Liver (tissue), 9 donors: ENCODE data around the gene CSF2. TPM values are rescaled to one million over a fixed set of nuclear protein-coding genes. Genes with fewer than 3 reads are reported as not detected.

ENCODE experiments used
- DNase-seq: peaks from one replicate; pipeline ENCODE4 v3.0.0-alpha.2; 2017; ENCODE audit warnings: low spot score
- H3K27ac ChIP-seq, 2 donors: one replicate each; pipeline ENCODE4 v1.7.0; 2013; ENCODE audit warnings: inconsistent platforms in 2 of 2, low read length in 2 of 2, control low read depth in 1 of 2, low read depth in 1 of 2, mild to moderate bottlenecking in 1 of 2
- H3K27me3 ChIP-seq, 4 donors: one replicate each; pipeline versions ENCODE4 v1.6.1 to v1.7.0; 2013; ENCODE audit warnings: low read length in 3 of 4, inconsistent platforms in 1 of 4, mild to moderate bottlenecking in 1 of 4, moderate library complexity in 1 of 4; ENCODE audit not compliant: control insufficient read depth in 4 of 4, insufficient read depth in 4 of 4
- H3K36me3 ChIP-seq, 4 donors: one replicate each; pipeline versions ENCODE4 v1.6.1 to v1.7.0; 2013; ENCODE audit warnings: low read length in 3 of 4, mild to moderate bottlenecking in 3 of 4, low read depth in 1 of 4, moderate library complexity in 1 of 4; ENCODE audit not compliant: control insufficient read depth in 4 of 4, insufficient read depth in 3 of 4
- H3K4me1 ChIP-seq, 4 donors: one replicate each; pipeline versions ENCODE4 v1.6.1 to v1.7.0; 2013; ENCODE audit warnings: low read length in 3 of 4, mild to moderate bottlenecking in 3 of 4, moderate library complexity in 1 of 4; ENCODE audit not compliant: control insufficient read depth in 4 of 4, insufficient read depth in 4 of 4
- H3K4me3 ChIP-seq, 3 donors: one replicate each; pipeline versions ENCODE4 v1.6.1 to v1.7.0; 2013; ENCODE audit warnings: low read length in 3 of 3, control low read depth in 1 of 3, low read depth in 1 of 3, mild to moderate bottlenecking in 1 of 3
- H3K9ac ChIP-seq, 2 donors: one replicate each; pipeline ENCODE4 v1.7.0; 2013; ENCODE audit warnings: low read length in 2 of 2, mild to moderate bottlenecking in 2 of 2, moderate library complexity in 2 of 2, control low read depth in 1 of 2, low read depth in 1 of 2
- H3K9me3 ChIP-seq, 4 donors: one replicate each; pipeline versions ENCODE4 v1.6.1 to v1.7.0; 2013; ENCODE audit warnings: low read length in 3 of 4; ENCODE audit not compliant: control insufficient read depth in 4 of 4
- EGR1 ChIP-seq, 2 donors: IDR thresholded peaks; 2 replicates each; pipeline ENCODE4 v1.6.1; 2016 to 2018; ENCODE audit warnings: antibody characterized with exemption in 2 of 2, low read depth in 2 of 2
- FOXA1 ChIP-seq: IDR thresholded peaks from 2 replicates; pipeline ENCODE4 v1.6.1; 2016; ENCODE audit warnings: antibody characterized with exemption
- FOXA2 ChIP-seq: IDR thresholded peaks from 2 replicates; pipeline ENCODE4 v1.6.1; 2016; ENCODE audit warnings: antibody characterized with exemption
- GABPA ChIP-seq, 2 donors: IDR thresholded peaks in 1 of 2; conservative IDR thresholded peaks in 1 of 2; 2 replicates each; pipeline ENCODE4 v1.6.1; 2016; ENCODE audit warnings: antibody characterized with exemption in 2 of 2, mild to moderate bottlenecking in 1 of 2, moderate library complexity in 1 of 2
- HNF4A ChIP-seq, 2 donors: conservative IDR thresholded peaks; 2 replicates each; pipeline ENCODE4 v1.6.1; 2016; ENCODE audit warnings: antibody characterized with exemption in 2 of 2, mild to moderate bottlenecking in 2 of 2
- HNF4G ChIP-seq: IDR thresholded peaks from 2 replicates; pipeline ENCODE4 v1.6.1; 2016; ENCODE audit warnings: antibody characterized with exemption
- JUND ChIP-seq, 2 donors: IDR thresholded peaks; 2 replicates each; pipeline ENCODE4 v1.6.1; 2016; ENCODE audit warnings: antibody characterized with exemption in 2 of 2
- NR2F2 ChIP-seq: IDR thresholded peaks from 2 replicates; pipeline ENCODE4 v1.6.1; 2016; ENCODE audit warnings: antibody characterized with exemption
- RAD21 ChIP-seq, 2 donors: IDR thresholded peaks; 2 replicates each; pipeline ENCODE4 v1.6.1; 2016; ENCODE audit warnings: antibody characterized with exemption in 2 of 2, mild to moderate bottlenecking in 2 of 2
- RXRA ChIP-seq, 2 donors: IDR thresholded peaks; 2 replicates each; pipeline ENCODE4 v1.6.1; 2017 to 2018; ENCODE audit warnings: antibody characterized with exemption in 2 of 2, mild to moderate bottlenecking in 1 of 2
- SP1 ChIP-seq: IDR thresholded peaks from 2 replicates; pipeline ENCODE4 v1.6.1; 2018; ENCODE audit warnings: antibody characterized with exemption, mild to moderate bottlenecking
- TAF1 ChIP-seq: conservative IDR thresholded peaks from 2 replicates; pipeline ENCODE4 v1.6.1; 2016; ENCODE audit warnings: antibody characterized with exemption, mild to moderate bottlenecking
- YY1 ChIP-seq: IDR thresholded peaks from 2 replicates; pipeline ENCODE4 v1.6.1; 2016; ENCODE audit warnings: antibody characterized with exemption, mild to moderate bottlenecking
- WGBS: extraction: QIAGEN DNeasy Blood & Tissue Kit; methylation state at CpG from one replicate; pipeline ENCODE4 v1.1.7; 2013; 5-methylcytosine and 5-hydroxymethylcytosine counted together
- polyA plus RNA-seq, 2 donors: library from polyadenylated mRNA; stranded (reverse) in 1 of 2; unstranded in 1 of 2; fragments of 200-250 nt in 1 of 2; fragments of >200 nt in 1 of 2; fragmentation: Nextera tagmentation in 1 of 2; extraction: Ambion mirVana in 1 of 2; gene quantifications; one replicate each; pipeline versions ENCODE4 v1.2.1 to v1.2.3, GENCODE V29; 2013 to 2015
- total RNA-seq, 2 donors: library from RNA; depleted of rRNA; stranded (reverse); fragments of >200 nt; gene quantifications; one replicate each; pipeline ENCODE4 v1.2.3, GENCODE V29; 2014
- TF ChIP-seq, protein P1 (sequence below): IDR thresholded peaks from 2 replicates; pipeline ENCODE4 v1.6.1; 2016; ENCODE audit warnings: antibody characterized with exemption
- TF ChIP-seq, protein P2 (sequence below): IDR thresholded peaks from 2 replicates; pipeline ENCODE4 v1.6.1; 2016; ENCODE audit warnings: antibody characterized with exemption
- TF ChIP-seq, protein P3 (sequence below): IDR thresholded peaks from 2 replicates; pipeline ENCODE4 v1.6.1; 2016; ENCODE audit warnings: antibody characterized with exemption, mild to moderate bottlenecking
- TF ChIP-seq, protein P4 (sequence below): fragments of 150-350 bp; IDR thresholded peaks from 2 replicates; pipeline ENCODE4 v1.5.1; 2017; ENCODE audit warnings: improper control_type of control experiment, low read depth, low read length; ENCODE audit not compliant: missing input control
- TF ChIP-seq, protein P5 (sequence below): IDR thresholded peaks from 2 replicates; pipeline ENCODE4 v1.6.1; 2016; ENCODE audit warnings: antibody characterized with exemption
- donor health status: healthy.
- donor health status: healthy.
- donor health status: healthy.
- donor health status: healthy.
- donor health status: healthy.

The CSF2 gene
- total and polyA plus RNA-seq, 4 donors: not detected

DNA sequence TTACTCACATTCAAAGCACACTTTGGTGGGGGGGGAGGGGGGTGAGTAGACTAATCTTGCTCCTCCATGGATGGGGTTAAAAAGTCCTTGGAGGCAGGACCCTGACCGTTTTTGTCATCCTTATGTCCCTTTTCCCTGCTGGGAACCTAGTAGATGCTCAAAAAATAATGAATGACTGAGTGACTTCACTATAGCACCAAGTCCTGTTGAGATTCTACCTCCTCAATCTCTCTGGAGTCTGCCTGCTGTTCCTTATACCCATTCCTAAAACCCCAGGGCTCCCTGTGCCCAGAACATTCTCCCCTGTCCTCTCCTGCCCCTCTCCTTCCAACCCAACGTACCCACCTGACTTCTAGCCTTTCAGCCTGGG is 2.3 kb upstream of the CSF2 start (continued):
- no peak for TF ChIP-seq FOXA1
- TF ChIP-seq, protein P1, sequence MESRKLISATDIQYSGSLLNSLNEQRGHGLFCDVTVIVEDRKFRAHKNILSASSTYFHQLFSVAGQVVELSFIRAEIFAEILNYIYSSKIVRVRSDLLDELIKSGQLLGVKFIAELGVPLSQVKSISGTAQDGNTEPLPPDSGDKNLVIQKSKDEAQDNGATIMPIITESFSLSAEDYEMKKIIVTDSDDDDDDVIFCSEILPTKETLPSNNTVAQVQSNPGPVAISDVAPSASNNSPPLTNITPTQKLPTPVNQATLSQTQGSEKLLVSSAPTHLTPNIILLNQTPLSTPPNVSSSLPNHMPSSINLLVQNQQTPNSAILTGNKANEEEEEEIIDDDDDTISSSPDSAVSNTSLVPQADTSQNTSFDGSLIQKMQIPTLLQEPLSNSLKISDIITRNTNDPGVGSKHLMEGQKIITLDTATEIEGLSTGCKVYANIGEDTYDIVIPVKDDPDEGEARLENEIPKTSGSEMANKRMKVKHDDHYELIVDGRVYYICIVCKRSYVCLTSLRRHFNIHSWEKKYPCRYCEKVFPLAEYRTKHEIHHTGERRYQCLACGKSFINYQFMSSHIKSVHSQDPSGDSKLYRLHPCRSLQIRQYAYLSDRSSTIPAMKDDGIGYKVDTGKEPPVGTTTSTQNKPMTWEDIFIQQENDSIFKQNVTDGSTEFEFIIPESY: no peak
- TF ChIP-seq YY1: no peak
- TF ChIP-seq RAD21 (IDR thresholded peaks at IDR 0.05): no peak
- no peak for TF ChIP-seq EGR1 (IDR thresholded peaks at IDR 0.05; ENCODE audit: low read depth in 2 of 2)
- no peak for TF ChIP-seq HNF4G
- TF ChIP-seq GABPA (IDR thresholded peaks at IDR 0.05 in 1 of 2, conservative IDR thresholded peaks at IDR 0.05 in 1 of 2): no peak
- TF ChIP-seq, protein P2, sequence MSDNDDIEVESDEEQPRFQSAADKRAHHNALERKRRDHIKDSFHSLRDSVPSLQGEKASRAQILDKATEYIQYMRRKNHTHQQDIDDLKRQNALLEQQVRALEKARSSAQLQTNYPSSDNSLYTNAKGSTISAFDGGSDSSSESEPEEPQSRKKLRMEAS: no peak

DNA sequence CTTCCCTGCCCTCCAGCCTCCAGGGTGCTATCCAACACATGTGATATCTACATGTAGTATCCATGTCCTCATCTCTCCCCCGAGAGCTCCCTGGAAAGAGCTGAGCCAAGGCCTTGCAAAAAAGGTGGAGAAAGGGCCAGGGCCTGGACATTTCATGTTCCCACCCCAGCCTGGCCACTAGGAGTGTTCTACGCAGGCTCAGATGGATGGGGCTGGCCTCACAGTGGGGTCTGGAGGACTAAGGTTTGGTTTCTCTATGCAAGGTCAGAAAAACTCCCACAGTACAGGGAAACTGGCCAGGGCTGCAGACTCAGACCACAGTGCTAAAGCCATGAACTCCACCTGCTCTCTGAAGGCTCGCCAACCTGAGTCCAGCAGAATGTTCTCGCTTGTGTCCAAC is 1.5 kb upstream of the CSF2 start:
- Histone ChIP-seq H3K27ac (no peak overlapping the region), H3K36me3 (no peaks in the 10 kb centered on the region), H3K9ac (no peak overlapping the region), H3K4me3 (no peak overlapping the region), H3K9me3 (no peaks in the 10 kb centered on the region), H3K27me3 (no peaks in the 10 kb centered on the region), H3K4me1 (no peaks in the 10 kb centered on the region)
- TF ChIP-seq RAD21 (IDR thresholded peaks at IDR 0.05) (no peak), SP1 (no peak), NR2F2 (no peak), RXRA (IDR thresholded peaks at IDR 0.05) (no peak), FOXA1 (no peak), TAF1 (no peak), YY1 (no peak), GABPA (IDR thresholded peaks at IDR 0.05 in 1 of 2, conservative IDR thresholded peaks at IDR 0.05 in 1 of 2) (no peak), HNF4G (no peak), HNF4A (conservative IDR thresholded peaks at IDR 0.05) (no peak), EGR1 (IDR thresholded peaks at IDR 0.05; ENCODE audit: low read depth in 2 of 2) (no peak), JUND (IDR thresholded peaks at IDR 0.05) (no peak), FOXA2 (no peak)
- TF ChIP-seq, protein P1: no peak
- TF ChIP-seq, protein P2: no peak
- TF ChIP-seq, protein P3, sequence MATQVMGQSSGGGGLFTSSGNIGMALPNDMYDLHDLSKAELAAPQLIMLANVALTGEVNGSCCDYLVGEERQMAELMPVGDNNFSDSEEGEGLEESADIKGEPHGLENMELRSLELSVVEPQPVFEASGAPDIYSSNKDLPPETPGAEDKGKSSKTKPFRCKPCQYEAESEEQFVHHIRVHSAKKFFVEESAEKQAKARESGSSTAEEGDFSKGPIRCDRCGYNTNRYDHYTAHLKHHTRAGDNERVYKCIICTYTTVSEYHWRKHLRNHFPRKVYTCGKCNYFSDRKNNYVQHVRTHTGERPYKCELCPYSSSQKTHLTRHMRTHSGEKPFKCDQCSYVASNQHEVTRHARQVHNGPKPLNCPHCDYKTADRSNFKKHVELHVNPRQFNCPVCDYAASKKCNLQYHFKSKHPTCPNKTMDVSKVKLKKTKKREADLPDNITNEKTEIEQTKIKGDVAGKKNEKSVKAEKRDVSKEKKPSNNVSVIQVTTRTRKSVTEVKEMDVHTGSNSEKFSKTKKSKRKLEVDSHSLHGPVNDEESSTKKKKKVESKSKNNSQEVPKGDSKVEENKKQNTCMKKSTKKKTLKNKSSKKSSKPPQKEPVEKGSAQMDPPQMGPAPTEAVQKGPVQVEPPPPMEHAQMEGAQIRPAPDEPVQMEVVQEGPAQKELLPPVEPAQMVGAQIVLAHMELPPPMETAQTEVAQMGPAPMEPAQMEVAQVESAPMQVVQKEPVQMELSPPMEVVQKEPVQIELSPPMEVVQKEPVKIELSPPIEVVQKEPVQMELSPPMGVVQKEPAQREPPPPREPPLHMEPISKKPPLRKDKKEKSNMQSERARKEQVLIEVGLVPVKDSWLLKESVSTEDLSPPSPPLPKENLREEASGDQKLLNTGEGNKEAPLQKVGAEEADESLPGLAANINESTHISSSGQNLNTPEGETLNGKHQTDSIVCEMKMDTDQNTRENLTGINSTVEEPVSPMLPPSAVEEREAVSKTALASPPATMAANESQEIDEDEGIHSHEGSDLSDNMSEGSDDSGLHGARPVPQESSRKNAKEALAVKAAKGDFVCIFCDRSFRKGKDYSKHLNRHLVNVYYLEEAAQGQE: no peak
- TF ChIP-seq, protein P4, sequence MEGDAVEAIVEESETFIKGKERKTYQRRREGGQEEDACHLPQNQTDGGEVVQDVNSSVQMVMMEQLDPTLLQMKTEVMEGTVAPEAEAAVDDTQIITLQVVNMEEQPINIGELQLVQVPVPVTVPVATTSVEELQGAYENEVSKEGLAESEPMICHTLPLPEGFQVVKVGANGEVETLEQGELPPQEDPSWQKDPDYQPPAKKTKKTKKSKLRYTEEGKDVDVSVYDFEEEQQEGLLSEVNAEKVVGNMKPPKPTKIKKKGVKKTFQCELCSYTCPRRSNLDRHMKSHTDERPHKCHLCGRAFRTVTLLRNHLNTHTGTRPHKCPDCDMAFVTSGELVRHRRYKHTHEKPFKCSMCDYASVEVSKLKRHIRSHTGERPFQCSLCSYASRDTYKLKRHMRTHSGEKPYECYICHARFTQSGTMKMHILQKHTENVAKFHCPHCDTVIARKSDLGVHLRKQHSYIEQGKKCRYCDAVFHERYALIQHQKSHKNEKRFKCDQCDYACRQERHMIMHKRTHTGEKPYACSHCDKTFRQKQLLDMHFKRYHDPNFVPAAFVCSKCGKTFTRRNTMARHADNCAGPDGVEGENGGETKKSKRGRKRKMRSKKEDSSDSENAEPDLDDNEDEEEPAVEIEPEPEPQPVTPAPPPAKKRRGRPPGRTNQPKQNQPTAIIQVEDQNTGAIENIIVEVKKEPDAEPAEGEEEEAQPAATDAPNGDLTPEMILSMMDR: no peak
- TF ChIP-seq, protein P5, sequence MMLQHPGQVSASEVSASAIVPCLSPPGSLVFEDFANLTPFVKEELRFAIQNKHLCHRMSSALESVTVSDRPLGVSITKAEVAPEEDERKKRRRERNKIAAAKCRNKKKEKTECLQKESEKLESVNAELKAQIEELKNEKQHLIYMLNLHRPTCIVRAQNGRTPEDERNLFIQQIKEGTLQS: no peak
- WGBS: 97% methylated on average over 4 of the region's 4 CpGs
- no peak for DNase-seq
